ENCODE measurements around the gene MOBP.

Gene MOBP

DNA sequence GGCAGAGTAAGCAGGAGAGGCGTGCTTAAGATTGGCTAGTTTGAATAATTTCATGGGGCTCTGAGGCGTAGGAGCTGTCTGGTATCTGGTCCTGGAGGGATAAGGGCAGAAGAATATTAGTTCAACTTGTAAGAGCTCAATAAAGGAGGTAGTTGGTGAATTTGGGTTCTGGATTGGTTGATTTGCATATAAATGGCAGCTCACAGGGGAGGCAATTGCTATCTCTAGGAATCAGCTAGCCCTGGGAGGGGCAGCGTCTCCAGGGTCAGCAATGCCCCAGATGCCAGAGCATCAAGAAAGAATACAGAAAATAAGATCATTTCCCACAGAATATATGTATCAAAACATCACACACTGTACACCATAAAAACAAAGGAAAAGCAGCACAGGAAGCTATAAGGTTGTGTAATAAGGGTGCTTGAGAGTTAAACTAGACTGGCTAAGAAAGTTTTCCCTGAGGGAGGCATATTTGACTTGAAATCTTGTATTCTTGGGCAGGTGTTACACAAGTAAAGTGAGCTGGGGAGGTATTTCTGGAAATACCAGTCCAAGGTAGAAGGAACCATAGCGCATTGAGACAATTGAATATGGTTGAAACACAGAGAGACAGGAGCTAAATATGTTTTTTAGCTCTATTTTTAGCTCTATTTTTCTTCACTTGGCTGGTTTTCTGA lies 6.1 kb downstream of the MOBP start:
- DNase-seq (ENCODE audit: low read depth), result no peak
- no peak for TF ChIP-seq CTCF (IDR thresholded peaks at IDR 0.05; ENCODE audit: control insufficient read depth, insufficient read depth, low read depth, low read length, missing control alignments)
- H3K4me3 ChIP-seq (ENCODE audit: control insufficient read depth, low read depth, low read length), result no peak overlapping the region

GRCh38 chr3:39474126-39474515 lies 6.6 kb downstream of the MOBP start:
- H3K4me3 ChIP-seq (ENCODE audit: control insufficient read depth, low read depth, low read length), result no peak overlapping the region
- TF ChIP-seq CTCF (IDR thresholded peaks at IDR 0.05; ENCODE audit: control insufficient read depth, insufficient read depth, low read depth, low read length, missing control alignments), result no peak
- DNase-seq (ENCODE audit: low read depth), result no peak

DNA sequence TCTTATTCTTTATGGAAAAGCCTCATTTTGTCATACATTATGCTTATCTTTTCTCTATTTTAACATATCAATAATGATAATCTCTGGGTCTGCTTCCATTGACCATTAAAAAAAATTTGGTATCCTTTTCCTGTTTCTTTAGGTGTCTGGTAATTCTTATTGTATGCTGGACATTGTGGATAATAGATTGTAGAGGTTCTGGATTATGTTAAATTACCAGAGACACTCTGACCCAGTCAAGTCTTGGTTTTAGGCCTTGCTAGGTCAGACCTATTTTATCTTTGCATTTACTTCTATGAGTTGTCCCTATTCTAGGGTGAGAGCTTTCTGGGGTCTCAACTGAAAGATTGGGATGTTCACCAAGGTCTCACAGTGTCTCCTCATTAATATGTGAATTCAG lies 9.3 kb downstream of the MOBP start:
- H3K4me3 ChIP-seq (ENCODE audit: control insufficient read depth, low read depth, low read length), result no peak overlapping the region
- TF ChIP-seq CTCF (IDR thresholded peaks at IDR 0.05; ENCODE audit: control insufficient read depth, insufficient read depth, low read depth, low read length, missing control alignments), result no peak
- no peak for DNase-seq (ENCODE audit: low read depth)

GRCh38 chr3:39478226-39478625 lies 10.7 kb downstream of the MOBP start:
- no peak for DNase-seq (ENCODE audit: low read depth)
- TF ChIP-seq CTCF (IDR thresholded peaks at IDR 0.05; ENCODE audit: control insufficient read depth, insufficient read depth, low read depth, low read length, missing control alignments), result no peak
- no peak overlapping the region for H3K4me3 ChIP-seq (ENCODE audit: control insufficient read depth, low read depth, low read length)

GRCh38 chr3:39479701-39480414 lies 12.4 kb downstream of the MOBP start:
- no peak for DNase-seq (ENCODE audit: low read depth)
- TF ChIP-seq CTCF (IDR thresholded peaks at IDR 0.05; ENCODE audit: control insufficient read depth, insufficient read depth, low read depth, low read length, missing control alignments), result no peak
- no peak overlapping the region for H3K4me3 ChIP-seq (ENCODE audit: control insufficient read depth, low read depth, low read length)

DNA sequence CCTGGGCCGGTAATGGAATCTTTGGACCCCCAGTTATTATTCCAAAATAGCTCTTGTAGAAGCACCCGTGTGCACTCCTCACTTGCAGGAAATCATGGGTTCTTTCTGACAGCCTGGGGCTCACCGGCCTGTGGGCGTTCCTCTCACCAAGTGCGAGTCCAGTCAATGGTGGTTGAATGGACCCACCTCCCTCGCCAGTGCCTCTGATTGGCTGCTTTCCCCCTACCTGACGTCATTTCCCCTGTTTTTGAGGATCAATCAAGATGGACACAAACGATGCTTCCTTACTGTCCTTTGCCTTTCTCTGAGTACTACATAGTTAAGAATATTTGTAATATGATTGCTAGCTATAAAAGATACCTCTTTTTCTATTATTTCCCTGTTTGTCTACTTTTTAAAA lies 18.1 kb downstream of the MOBP start:
- H3K4me3 ChIP-seq (ENCODE audit: control insufficient read depth, low read depth, low read length), result no peak overlapping the region
- no peak for TF ChIP-seq CTCF (IDR thresholded peaks at IDR 0.05; ENCODE audit: control insufficient read depth, insufficient read depth, low read depth, low read length, missing control alignments)
- no peak for DNase-seq (ENCODE audit: low read depth)
